ENCODE data around the gene MDGA2. TPM values are rescaled to one million over a fixed set of nuclear protein-coding genes. Genes with fewer than 3 reads are reported as not detected.

Gene MDGA2
- total and polyA plus RNA-seq, 8 donors: 0.14 to 2.9 TPM; not detected in 6

GRCh38 chr14:47332106-47332505 lies 343.3 kb downstream of the MDGA2 start:
- H3K4me3 ChIP-seq: no peak overlapping the region

GRCh38 chr14:47328376-47328775 lies 347.0 kb downstream of the MDGA2 start:
- no peaks in the 10 kb centered on the region for H3K4me1 ChIP-seq
- 68 to 83% (median 74%) methylated on average over 4 of the region's 4 CpGs for WGBS, 5 donors
- no peak for TF ChIP-seq POLR2A (IDR thresholded peaks at IDR 0.05)
- TF ChIP-seq POLR2AphosphoS5 (IDR thresholded peaks at IDR 0.05): no peak
- no peak for TF ChIP-seq EP300 (IDR thresholded peaks at IDR 0.05)
- no peak for TF ChIP-seq CTCF (IDR thresholded peaks at IDR 0.05)
- intact Hi-C loops (cut with DNase I; ENCODE audit: low total_unique reads): no loop called here
- no peaks in the 10 kb centered on the region for H3K36me3 ChIP-seq
- no peaks in the 10 kb centered on the region for H3K27me3 ChIP-seq
- no peak overlapping the region for H3K4me3 ChIP-seq
- no peak for DNase-seq
- no peaks in the 10 kb centered on the region for H3K9me3 ChIP-seq
- H3K27ac ChIP-seq: no peak overlapping the region

More at GRCh38 chr14:47332106-47332505, 343.3 kb downstream of the MDGA2 start:
- Histone ChIP-seq H3K36me3 (no peaks in the 10 kb centered on the region), H3K27me3 (no peaks in the 10 kb centered on the region), H3K27ac (no peak overlapping the region), H3K4me1 (no peaks in the 10 kb centered on the region), H3K9me3 (no peaks in the 10 kb centered on the region)
- TF ChIP-seq POLR2AphosphoS5 (IDR thresholded peaks at IDR 0.05) (no peak), EP300 (IDR thresholded peaks at IDR 0.05) (no peak), CTCF (IDR thresholded peaks at IDR 0.05) (no peak), POLR2A (IDR thresholded peaks at IDR 0.05) (no peak)
- intact Hi-C loops (cut with DNase I; ENCODE audit: low total_unique reads): no loop called here
- peak in 1 of 2 donors; percentile 6 for DNase-seq

DNA sequence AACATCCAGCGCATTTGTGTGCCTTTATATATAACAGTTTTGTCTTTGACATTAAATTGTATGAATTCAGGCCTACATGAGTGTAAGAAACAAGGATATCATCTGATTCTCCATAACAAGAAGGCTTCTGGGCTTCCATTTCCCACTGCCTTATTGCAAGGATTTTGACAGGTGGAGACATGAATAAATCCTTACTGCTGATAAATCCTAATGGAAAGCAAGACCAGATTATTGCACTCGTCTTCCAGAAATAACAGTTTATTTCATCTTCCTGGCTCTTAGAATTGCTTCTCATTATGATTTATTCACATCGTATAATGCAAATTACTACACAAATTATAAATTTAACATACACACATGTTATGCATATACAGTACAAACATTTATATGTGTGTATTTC lies 348.1 kb downstream of the MDGA2 start:
- Histone ChIP-seq H3K27me3 (no peaks in the 10 kb centered on the region), H3K4me1 (no peaks in the 10 kb centered on the region), H3K9me3 (no peaks in the 10 kb centered on the region), H3K36me3 (no peaks in the 10 kb centered on the region), H3K27ac (no peak overlapping the region), H3K4me3 (no peak overlapping the region)
- TF ChIP-seq POLR2A (IDR thresholded peaks at IDR 0.05): no peak
- TF ChIP-seq POLR2AphosphoS5 (IDR thresholded peaks at IDR 0.05): no peak
- TF ChIP-seq CTCF (IDR thresholded peaks at IDR 0.05): no peak
- TF ChIP-seq EP300 (IDR thresholded peaks at IDR 0.05): no peak
- WGBS, 5 donors: 87 to 94% (median 92%) methylated on average over 3 of the region's 3 CpGs
- intact Hi-C loops (cut with DNase I; ENCODE audit: low total_unique reads): no loop called here
- no peak for DNase-seq

- Histone ChIP-seq H3K4me3 (no peak overlapping the region), H3K36me3 (no peaks in the 10 kb centered on the region), H3K27me3 (no peaks in the 10 kb centered on the region), H3K9me3 (no peaks in the 10 kb centered on the region), H3K27ac (no peak overlapping the region), H3K4me1 (no peaks in the 10 kb centered on the region)
- DNase-seq: no peak
- TF ChIP-seq EP300 (IDR thresholded peaks at IDR 0.05) (no peak), CTCF (IDR thresholded peaks at IDR 0.05) (no peak), POLR2AphosphoS5 (IDR thresholded peaks at IDR 0.05) (no peak), POLR2A (IDR thresholded peaks at IDR 0.05) (no peak)
- intact Hi-C loops (cut with DNase I; ENCODE audit: low total_unique reads): no loop called here
- WGBS, 5 donors: 82 to 95% (median 87%) methylated on average over 2 of the region's 2 CpGs
Observed at GRCh38 chr14:47322751-47323150, 352.7 kb downstream of the MDGA2 start.

Measured in stomach (tissue), 9 donors.